CD14-positive monocyte (primary cell): Measurements from ENCODE around the gene RUSC2. TPM values are rescaled to one million over a fixed set of nuclear protein-coding genes. Genes with fewer than 3 reads are reported as not detected.

Experiments used
- DNase-seq, 3 donors: peaks; one replicate each; pipeline ENCODE4 v3.0.0-alpha.2; 2011 to 2022
- H2AFZ ChIP-seq: 2 replicates; pipeline ENCODE4 v1.6.0; 2012; ENCODE audit warnings: mild to moderate bottlenecking, low read depth, low read length, inconsistent platforms; ENCODE audit not compliant: insufficient read depth, poor library complexity, severe bottlenecking
- H3K27ac ChIP-seq, 2 donors: 1 replicate in 1 of 2; 2 replicates in 1 of 2; pipeline ENCODE4 v1.5.1; 2012 to 2013; ENCODE audit warnings: low read length in 2 of 2, control low read depth in 1 of 2, inconsistent platforms in 1 of 2, low read depth in 1 of 2, mild to moderate bottlenecking in 1 of 2
- H3K27me3 ChIP-seq, 2 donors: one replicate each; pipeline versions ENCODE4 v1.6.0 to v1.6.1; 2011 to 2013; ENCODE audit warnings: low read length in 2 of 2; ENCODE audit not compliant: control insufficient read depth in 2 of 2, insufficient read depth in 2 of 2
- H3K36me3 ChIP-seq, 2 donors: replicated peaks in 1 of 2; 1 replicate in 1 of 2; 2 replicates in 1 of 2; pipeline versions ENCODE4 v1.5.1 to v1.6.1; 2012 to 2013; ENCODE audit warnings: low read length in 2 of 2, control low read depth in 1 of 2, inconsistent platforms in 1 of 2, mild to moderate bottlenecking in 1 of 2; ENCODE audit not compliant: insufficient read depth in 2 of 2, control insufficient read depth in 1 of 2
- H3K4me1 ChIP-seq, 2 donors: 1 replicate in 1 of 2; 2 replicates in 1 of 2; pipeline versions ENCODE4 v1.5.1 to v1.6.1; 2012 to 2013; ENCODE audit warnings: low read length in 2 of 2, control low read depth in 1 of 2, inconsistent platforms in 1 of 2, mild to moderate bottlenecking in 1 of 2, moderate library complexity in 1 of 2; ENCODE audit not compliant: insufficient read depth in 2 of 2, control insufficient read depth in 1 of 2
- H3K4me2 ChIP-seq: replicated peaks from 2 replicates; pipeline ENCODE3; 2012; ENCODE audit warnings: low read length, moderate library complexity, mild to moderate bottlenecking; ENCODE audit not compliant: poor library complexity, severe bottlenecking; ENCODE audit errors: extremely low read depth
- H3K4me3 ChIP-seq, 3 experiments: fragments of 200-600 bp in 1 of 3; sonication (generic) in 1 of 3; replicated peaks in 1 of 3; 1 replicate in 2 of 3; 2 replicates in 1 of 3; pipeline ENCODE4 v1.5.1; 2011 to 2013; ENCODE audit warnings: low read length in 3 of 3, mild to moderate bottlenecking in 3 of 3, control low read depth in 2 of 3, low read depth in 2 of 3, inconsistent platforms in 1 of 3, moderate library complexity in 1 of 3
- H3K79me2 ChIP-seq: 2 replicates; pipeline ENCODE4 v1.6.0; 2012; ENCODE audit warnings: mild to moderate bottlenecking, control low read depth, inconsistent platforms, low read length, moderate library complexity; ENCODE audit not compliant: insufficient read depth
- H3K9ac ChIP-seq: 2 replicates; pipeline ENCODE4 v1.6.0; 2017; ENCODE audit warnings: low read length, mild to moderate bottlenecking; ENCODE audit not compliant: insufficient read depth, poor library complexity, severe bottlenecking
- H3K9me3 ChIP-seq, 2 donors: replicated peaks in 1 of 2; 1 replicate in 1 of 2; 2 replicates in 1 of 2; pipeline versions ENCODE4 v1.5.1 to v1.6.1; 2012 to 2013; ENCODE audit warnings: low read length in 2 of 2, control low read depth in 1 of 2; ENCODE audit not compliant: control insufficient read depth in 1 of 2, insufficient read depth in 1 of 2
- H4K20me1 ChIP-seq: 2 replicates; pipeline ENCODE4 v1.6.0; 2012; ENCODE audit warnings: mild to moderate bottlenecking, low read length, control low read depth, moderate library complexity; ENCODE audit not compliant: insufficient read depth
- H3K27ac Mint-ChIP-seq, 7 donors: one replicate each; pipeline ENCODE4 v1.8.0; 2020; ENCODE audit warnings: mild to moderate bottlenecking in 7 of 7, mixed read lengths in 7 of 7, moderate library complexity in 6 of 7, inconsistent platforms in 2 of 7
- H3K27me3 Mint-ChIP-seq, 3 donors: one replicate each; pipeline ENCODE4 v1.8.0; 2021 to 2022; ENCODE audit warnings: low read depth in 3 of 3, mild to moderate bottlenecking in 3 of 3, mixed read lengths in 3 of 3, moderate library complexity in 3 of 3, inconsistent platforms in 1 of 3
- H3K36me3 Mint-ChIP-seq, 2 donors: one replicate each; pipeline ENCODE4 v1.8.0; 2020; ENCODE audit warnings: mixed read lengths in 2 of 2, inconsistent platforms in 1 of 2, mild to moderate bottlenecking in 1 of 2
- H3K4me1 Mint-ChIP-seq: one replicate; pipeline ENCODE4 v1.8.0; 2020; ENCODE audit warnings: mild to moderate bottlenecking, mixed read lengths
- H3K4me3 Mint-ChIP-seq, 2 donors: one replicate each; pipeline ENCODE4 v1.8.0; 2020; ENCODE audit warnings: mild to moderate bottlenecking in 2 of 2, mixed read lengths in 2 of 2, moderate library complexity in 1 of 2
- H3K9me3 Mint-ChIP-seq, 7 donors: one replicate each; pipeline ENCODE4 v1.8.0; 2020 to 2022; ENCODE audit warnings: mixed read lengths in 7 of 7, mild to moderate bottlenecking in 6 of 7, moderate library complexity in 6 of 7, inconsistent platforms in 2 of 7
- WGBS: methylation state at CpG from one replicate; pipeline ENCODE4 v1.1.5; 2013; ENCODE audit warnings: missing lambda C conversion rate; ENCODE audit not compliant: insufficient coverage; 5-methylcytosine and 5-hydroxymethylcytosine counted together
- intact Hi-C, 2 donors: fragments of 100-400 bp; cut with micrococcal nuclease; formaldehyde crosslinking; loops; one replicate each; pipeline versions ENCODE4 v1.15.0 to v1.15.1; 2023
- polyA minus RNA-seq: library from RNA; depleted of rRNA, polyadenylated mRNA; stranded (reverse); fragments of >200 nt; gene quantifications from 2 replicates; pipeline ENCODE4 v1.2.3, GENCODE V29; 2012
- polyA plus RNA-seq, 3 donors: library from polyadenylated mRNA; depleted of rRNA in 1 of 3; unstranded in 2 of 3; stranded (reverse) in 1 of 3; fragments of 300-500 nt in 2 of 3; fragments of >200 nt in 1 of 3; fragmentation: Illumina TruSeq in 2 of 3; gene quantifications; 1 replicate in 2 of 3; 2 replicates in 1 of 3; pipeline ENCODE4 v1.2.3, GENCODE V29; 2012 to 2021
- total RNA-seq, 12 experiments: library from RNA in 1 of 12; stranded (reverse) in 1 of 12; fragments of 120-200 nt in 1 of 12; gene quantifications; one replicate each; pipeline ENCODE4 v1.2.4 and lab custom pipeline; 2013 to 2026; ENCODE audit warnings: mixed read lengths in 6 of 12, inconsistent platforms in 1 of 12
- TF ChIP-seq, protein P1 (sequence below): fragments of 200-600 bp; IDR thresholded peaks from one replicate; pipeline ENCODE4 v1.8.0; 2022; ENCODE audit warnings: antibody characterized with exemption, mild to moderate bottlenecking

Gene RUSC2
- total RNA-seq (2013) = 10.6 TPM
- polyA plus RNA-seq = 10 to 100 TPM in 1 of 3 donors, 1 to 10 TPM in 2; 2.2 to 18.8 (median 3.7) TPM
- polyA minus RNA-seq = 15.7 and 17.2 TPM in 2 replicates
- total RNA-seq (lab: John Stamatoyannopoulos, UW) = 22.7 to 74.7 (median 38.6) reads per million in 11 experiments

DNA sequence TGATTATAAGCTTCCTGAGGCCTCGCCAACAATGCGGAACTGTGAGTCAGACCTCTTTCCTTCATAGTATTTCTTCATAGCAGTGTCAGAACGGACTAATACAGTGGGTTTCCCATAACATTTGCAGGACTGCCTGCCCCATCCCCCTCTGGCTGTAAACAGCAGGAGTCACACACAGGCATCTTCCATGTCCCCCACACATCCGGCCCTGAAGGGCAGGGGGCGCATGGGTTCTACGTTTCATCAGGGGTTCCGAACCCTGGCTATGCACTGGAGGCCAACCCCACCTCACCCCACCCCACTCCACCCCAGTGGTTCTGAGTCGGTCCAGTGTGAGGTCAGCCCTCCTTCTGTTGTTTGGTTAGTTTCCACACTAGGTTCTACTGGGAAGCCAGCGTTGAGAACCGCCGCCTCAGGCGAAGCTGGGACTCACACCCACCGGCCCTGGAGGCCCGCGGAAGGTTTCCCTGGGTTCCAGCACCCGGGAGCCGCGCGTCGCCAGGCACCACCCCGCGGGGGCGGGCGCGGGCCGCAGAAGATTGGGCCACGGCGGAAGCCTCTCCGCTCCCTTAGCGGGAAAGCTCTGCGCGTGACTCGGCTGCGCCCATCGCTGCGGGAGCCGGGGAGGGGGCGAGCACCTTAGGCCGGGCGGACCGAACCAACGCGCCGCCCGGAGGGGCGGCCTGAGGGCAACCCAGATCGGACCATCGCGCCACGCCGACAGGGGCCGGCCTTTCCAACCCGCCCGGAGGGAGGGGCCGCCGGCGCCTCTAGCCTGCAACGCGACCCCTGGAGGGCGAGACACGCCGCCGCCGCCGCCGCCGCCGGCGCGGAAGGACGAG lies at the start of gene RUSC2:
TSS of gene RUSC2 (plus strand) at position 799 of the 842 bp plus-strand sequence. CDS start 56,411 bp downstream, outside the sequence.
- Histone ChIP-seq H3K4me2 (peak within 1 kb of the TSS; percentile 97), H3K27ac (peak within 1 kb of the TSS; percentile 81 to 92), H2AFZ (peak within 1 kb of the TSS; percentile 83), H3K27me3 (no peaks in the 10 kb centered on the region), H3K9ac (peak within 1 kb of the TSS; percentile 89), H4K20me1 (no peaks in the 10 kb centered on the region), H3K9me3 (peaks cover 0 to 4% of the 10 kb centered on the region in 2 donors), H3K4me1 (peaks cover 34 to 36% of the 10 kb centered on the region in 2 donors), H3K4me3 (peak within 1 kb of the TSS; percentile 56 to 97 (median 93)), H3K36me3 (no peaks in the 10 kb centered on the region), H3K79me2 (peaks cover 59% of the 10 kb centered on the region)
- peaks cover 2 to 3% of the 10 kb centered on the region in 2 donors for H3K36me3 Mint-ChIP-seq
- TF ChIP-seq, protein P1, sequence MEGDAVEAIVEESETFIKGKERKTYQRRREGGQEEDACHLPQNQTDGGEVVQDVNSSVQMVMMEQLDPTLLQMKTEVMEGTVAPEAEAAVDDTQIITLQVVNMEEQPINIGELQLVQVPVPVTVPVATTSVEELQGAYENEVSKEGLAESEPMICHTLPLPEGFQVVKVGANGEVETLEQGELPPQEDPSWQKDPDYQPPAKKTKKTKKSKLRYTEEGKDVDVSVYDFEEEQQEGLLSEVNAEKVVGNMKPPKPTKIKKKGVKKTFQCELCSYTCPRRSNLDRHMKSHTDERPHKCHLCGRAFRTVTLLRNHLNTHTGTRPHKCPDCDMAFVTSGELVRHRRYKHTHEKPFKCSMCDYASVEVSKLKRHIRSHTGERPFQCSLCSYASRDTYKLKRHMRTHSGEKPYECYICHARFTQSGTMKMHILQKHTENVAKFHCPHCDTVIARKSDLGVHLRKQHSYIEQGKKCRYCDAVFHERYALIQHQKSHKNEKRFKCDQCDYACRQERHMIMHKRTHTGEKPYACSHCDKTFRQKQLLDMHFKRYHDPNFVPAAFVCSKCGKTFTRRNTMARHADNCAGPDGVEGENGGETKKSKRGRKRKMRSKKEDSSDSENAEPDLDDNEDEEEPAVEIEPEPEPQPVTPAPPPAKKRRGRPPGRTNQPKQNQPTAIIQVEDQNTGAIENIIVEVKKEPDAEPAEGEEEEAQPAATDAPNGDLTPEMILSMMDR = peak; percentile 52
- peaks cover 35% of the 10 kb centered on the region for H3K4me1 Mint-ChIP-seq
- intact Hi-C loops = loop anchor here (2.0 to 5.0 kb wide), 2 partner anchors 48 to 65 kb away; no protein-coding TSS in a partner anchor
- peak; percentile 87 to 92 (median 89) for DNase-seq
- H3K4me3 Mint-ChIP-seq = peak within 1 kb of the TSS; percentile 98 to 99
- peak within 1 kb of the TSS; percentile 91 to 96 (median 92) for H3K27ac Mint-ChIP-seq
- 0% methylated on average over 69 of the region's 71 CpGs for WGBS
- peaks cover 2 to 3% (median 2%) of the 10 kb centered on the region in 3 donors for H3K27me3 Mint-ChIP-seq
- peaks cover 2 to 9% (median 5%) of the 10 kb centered on the region in 7 donors for H3K9me3 Mint-ChIP-seq

GRCh38 chr9:35446012-35446411 lies 43.9 kb upstream of the RUSC2 start:
- Histone ChIP-seq H3K79me2 (no peaks in the 10 kb centered on the region), H3K4me2 (no peak overlapping the region), H3K9me3 (no peaks in the 10 kb centered on the region), H3K4me1 (no peaks in the 10 kb centered on the region), H3K36me3 (no peaks in the 10 kb centered on the region), H3K27ac (no peak overlapping the region), H3K9ac (no peak overlapping the region), H3K4me3 (no peak overlapping the region), H3K27me3 (peaks cover 0 to 3% of the 10 kb centered on the region in 2 donors), H2AFZ (no peak overlapping the region), H4K20me1 (no peaks in the 10 kb centered on the region)
- no peaks in the 10 kb centered on the region for H3K9me3 Mint-ChIP-seq
- TF ChIP-seq, protein P1 = no peak
- H3K27ac Mint-ChIP-seq = no peak overlapping the region
- no peaks in the 10 kb centered on the region for H3K4me1 Mint-ChIP-seq
- no peak overlapping the region for H3K4me3 Mint-ChIP-seq
- intact Hi-C loops = no loop called here
- H3K36me3 Mint-ChIP-seq = no peaks in the 10 kb centered on the region
- H3K27me3 Mint-ChIP-seq = peaks cover 3 to 4% (median 4%) of the 10 kb centered on the region in 3 donors
- DNase-seq = no peak
- 100% methylated on average over 2 of the region's 3 CpGs for WGBS
